Measurements from ENCODE around the gene MAPK10.

DNA sequence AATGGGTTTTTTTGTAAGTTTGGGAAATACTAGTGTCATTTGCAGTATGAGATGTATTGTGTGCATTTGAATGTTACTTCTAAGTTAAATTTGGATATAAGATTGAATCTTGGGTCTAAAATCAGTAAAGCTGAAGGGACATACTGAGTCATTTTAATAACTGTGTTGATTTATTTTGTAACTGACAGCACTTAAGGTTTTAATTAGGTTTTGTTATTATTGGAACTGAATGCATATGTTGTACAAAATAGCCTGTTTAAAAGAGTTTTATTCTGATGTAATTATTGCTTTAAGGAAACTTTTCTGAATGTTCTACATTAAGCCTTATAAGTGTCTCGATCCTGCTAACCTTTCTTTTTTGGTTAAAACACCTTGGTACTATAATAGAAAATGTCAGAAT, 396.6 kb downstream of the MAPK10 start:
- no peak for TF ChIP-seq POLR2AphosphoS5 (IDR thresholded peaks at IDR 0.05)
- no peak for TF ChIP-seq CTCF (IDR thresholded peaks at IDR 0.05)

All from prostate gland (tissue), 2 donors.